H1 (cell line): ENCODE measurements around the gene KLHL29. TPM values are rescaled to one million over a fixed set of nuclear protein-coding genes. Genes with fewer than 3 reads are reported as not detected.
A peak's percentile ranks its signal among the peaks of the same experiment; 100 is the strongest.

ENCODE experiments used
- ASH2L ChIP-seq: fragments of 200-600, 300-600 bp; sonication (generic); IDR thresholded peaks from one replicate; pipeline ENCODE4 v1.7.1; 2017; ENCODE audit warnings: low read length
- HDAC2 ChIP-seq, 2 experiments: fragments of 300-600 bp in 1 of 2; sonication (generic) in 1 of 2; IDR thresholded peaks; 2 replicates each; pipeline ENCODE4 v1.6.1; 2011 to 2012; ENCODE audit warnings: low read depth in 2 of 2, low read length in 2 of 2, mild to moderate bottlenecking in 2 of 2, moderate library complexity in 2 of 2, borderline replicate concordance in 1 of 2, inconsistent platforms in 1 of 2
- HDAC6 ChIP-seq: IDR thresholded peaks from one replicate; pipeline ENCODE4 v1.7.1; 2012; ENCODE audit warnings: low read depth, mild to moderate bottlenecking, inconsistent platforms, low read length, moderate library complexity
- KDM1A ChIP-seq: fragments of 200-600, 300-600 bp; sonication (generic); IDR thresholded peaks from 2 replicates; pipeline ENCODE4 v1.7.1; 2016; ENCODE audit warnings: mild to moderate bottlenecking, low read length, borderline replicate concordance
- KDM4A ChIP-seq: IDR thresholded peaks from one replicate; pipeline ENCODE4 v1.7.1; 2012; ENCODE audit warnings: low read depth, mild to moderate bottlenecking, moderate library complexity, low read length, inconsistent platforms; ENCODE audit not compliant: severe bottlenecking
- RNF2 ChIP-seq: fragments of 200-900, 300-1000 bp; sonication (generic); IDR thresholded peaks from 2 replicates; pipeline ENCODE4 v1.7.1; 2016; ENCODE audit warnings: borderline replicate concordance, low read depth, mild to moderate bottlenecking, antibody characterized with exemption, low read length; ENCODE audit not compliant: poor library complexity, severe bottlenecking; ENCODE audit errors: missing control alignments
- polyA plus RNA-seq, 7 experiments: library from polyadenylated mRNA; depleted of rRNA in 3 of 7; stranded (reverse) in 5 of 7; unstranded in 2 of 7; fragments of >200 nt in 5 of 7; fragments of 200-250 nt in 2 of 7; gene quantifications; 1 replicate in 5 of 7; 2 replicates in 1 of 7; 4 replicates in 1 of 7; pipeline versions ENCODE4 v1.2.1 to v1.2.3, GENCODE V29; 2011 to 2013; ENCODE audit warnings: missing spikeins in 2 of 7, mixed read lengths in 2 of 7
- total RNA-seq: library from RNA; stranded (reverse); fragmentation: NEBNext Ultra II Directional; extraction: Animal tissue kit (Norgen Biotek cat#: 25700); gene quantifications from 2 replicates; pipeline ENCODE4 v1.2.1, GENCODE V29; 2021
- TF ChIP-seq, protein P1 (sequence below): fragments of 300-600 bp; sonication (generic); IDR thresholded peaks from 2 replicates; pipeline ENCODE4 v1.7.1; 2012; ENCODE audit warnings: low read length, moderate library complexity, mild to moderate bottlenecking, inconsistent platforms; ENCODE audit not compliant: insufficient replicate concordance
- TF ChIP-seq, protein P2 (sequence below): IDR thresholded peaks from 2 replicates; pipeline ENCODE4 v1.6.1; 2012; ENCODE audit warnings: inconsistent platforms

Gene KLHL29
- total and polyA plus RNA-seq, 2 of the 8 experiments (the other 6 are each of a cell fraction or from before 2014, with no cell fraction given) = 1.1 to 4.7 TPM

DNA sequence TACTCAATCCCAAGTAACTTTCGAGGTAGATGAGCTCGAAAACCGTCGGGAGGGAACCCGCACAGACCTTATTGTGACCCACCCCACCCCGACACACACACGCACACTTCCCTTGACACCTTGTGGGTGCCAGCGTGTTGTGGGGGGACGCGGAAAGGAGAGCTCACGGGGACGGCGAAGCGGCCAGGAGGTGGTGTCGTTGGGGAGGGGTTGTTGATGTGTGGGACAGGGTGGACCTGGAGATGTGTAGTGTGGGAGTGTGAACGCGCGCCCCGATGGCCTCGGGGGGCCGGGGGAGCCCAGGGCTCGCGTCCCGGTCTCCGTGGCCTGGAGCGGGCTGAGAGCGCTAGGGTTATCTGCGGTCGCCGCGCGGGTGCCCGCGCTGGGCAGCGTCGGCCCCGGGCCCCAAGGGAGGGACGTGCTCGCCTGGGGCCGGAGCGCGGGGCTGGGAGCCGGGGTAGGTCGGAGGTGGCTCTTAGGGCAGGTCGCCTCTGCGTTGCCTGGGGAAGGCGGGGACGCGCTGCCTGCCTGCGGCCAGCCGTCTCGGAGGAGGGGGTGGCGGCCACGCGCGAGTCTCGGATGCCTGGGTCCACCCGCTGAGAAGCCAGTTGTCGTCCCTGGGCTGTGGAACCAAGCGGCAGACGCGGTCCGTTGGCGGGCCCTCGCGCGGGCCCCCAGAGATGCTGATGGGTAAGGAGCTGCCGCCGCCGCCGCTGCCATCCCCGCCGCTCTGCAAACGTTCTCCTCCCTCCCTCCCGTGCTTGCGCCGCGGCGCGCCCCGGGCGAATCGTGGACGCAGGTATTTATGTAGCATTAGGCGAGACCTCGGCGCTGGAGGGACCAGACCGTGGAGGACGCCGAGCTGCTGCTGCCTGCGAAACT is 1.6 kb downstream of the KLHL29 start (continued):
- TF ChIP-seq, protein P1, sequence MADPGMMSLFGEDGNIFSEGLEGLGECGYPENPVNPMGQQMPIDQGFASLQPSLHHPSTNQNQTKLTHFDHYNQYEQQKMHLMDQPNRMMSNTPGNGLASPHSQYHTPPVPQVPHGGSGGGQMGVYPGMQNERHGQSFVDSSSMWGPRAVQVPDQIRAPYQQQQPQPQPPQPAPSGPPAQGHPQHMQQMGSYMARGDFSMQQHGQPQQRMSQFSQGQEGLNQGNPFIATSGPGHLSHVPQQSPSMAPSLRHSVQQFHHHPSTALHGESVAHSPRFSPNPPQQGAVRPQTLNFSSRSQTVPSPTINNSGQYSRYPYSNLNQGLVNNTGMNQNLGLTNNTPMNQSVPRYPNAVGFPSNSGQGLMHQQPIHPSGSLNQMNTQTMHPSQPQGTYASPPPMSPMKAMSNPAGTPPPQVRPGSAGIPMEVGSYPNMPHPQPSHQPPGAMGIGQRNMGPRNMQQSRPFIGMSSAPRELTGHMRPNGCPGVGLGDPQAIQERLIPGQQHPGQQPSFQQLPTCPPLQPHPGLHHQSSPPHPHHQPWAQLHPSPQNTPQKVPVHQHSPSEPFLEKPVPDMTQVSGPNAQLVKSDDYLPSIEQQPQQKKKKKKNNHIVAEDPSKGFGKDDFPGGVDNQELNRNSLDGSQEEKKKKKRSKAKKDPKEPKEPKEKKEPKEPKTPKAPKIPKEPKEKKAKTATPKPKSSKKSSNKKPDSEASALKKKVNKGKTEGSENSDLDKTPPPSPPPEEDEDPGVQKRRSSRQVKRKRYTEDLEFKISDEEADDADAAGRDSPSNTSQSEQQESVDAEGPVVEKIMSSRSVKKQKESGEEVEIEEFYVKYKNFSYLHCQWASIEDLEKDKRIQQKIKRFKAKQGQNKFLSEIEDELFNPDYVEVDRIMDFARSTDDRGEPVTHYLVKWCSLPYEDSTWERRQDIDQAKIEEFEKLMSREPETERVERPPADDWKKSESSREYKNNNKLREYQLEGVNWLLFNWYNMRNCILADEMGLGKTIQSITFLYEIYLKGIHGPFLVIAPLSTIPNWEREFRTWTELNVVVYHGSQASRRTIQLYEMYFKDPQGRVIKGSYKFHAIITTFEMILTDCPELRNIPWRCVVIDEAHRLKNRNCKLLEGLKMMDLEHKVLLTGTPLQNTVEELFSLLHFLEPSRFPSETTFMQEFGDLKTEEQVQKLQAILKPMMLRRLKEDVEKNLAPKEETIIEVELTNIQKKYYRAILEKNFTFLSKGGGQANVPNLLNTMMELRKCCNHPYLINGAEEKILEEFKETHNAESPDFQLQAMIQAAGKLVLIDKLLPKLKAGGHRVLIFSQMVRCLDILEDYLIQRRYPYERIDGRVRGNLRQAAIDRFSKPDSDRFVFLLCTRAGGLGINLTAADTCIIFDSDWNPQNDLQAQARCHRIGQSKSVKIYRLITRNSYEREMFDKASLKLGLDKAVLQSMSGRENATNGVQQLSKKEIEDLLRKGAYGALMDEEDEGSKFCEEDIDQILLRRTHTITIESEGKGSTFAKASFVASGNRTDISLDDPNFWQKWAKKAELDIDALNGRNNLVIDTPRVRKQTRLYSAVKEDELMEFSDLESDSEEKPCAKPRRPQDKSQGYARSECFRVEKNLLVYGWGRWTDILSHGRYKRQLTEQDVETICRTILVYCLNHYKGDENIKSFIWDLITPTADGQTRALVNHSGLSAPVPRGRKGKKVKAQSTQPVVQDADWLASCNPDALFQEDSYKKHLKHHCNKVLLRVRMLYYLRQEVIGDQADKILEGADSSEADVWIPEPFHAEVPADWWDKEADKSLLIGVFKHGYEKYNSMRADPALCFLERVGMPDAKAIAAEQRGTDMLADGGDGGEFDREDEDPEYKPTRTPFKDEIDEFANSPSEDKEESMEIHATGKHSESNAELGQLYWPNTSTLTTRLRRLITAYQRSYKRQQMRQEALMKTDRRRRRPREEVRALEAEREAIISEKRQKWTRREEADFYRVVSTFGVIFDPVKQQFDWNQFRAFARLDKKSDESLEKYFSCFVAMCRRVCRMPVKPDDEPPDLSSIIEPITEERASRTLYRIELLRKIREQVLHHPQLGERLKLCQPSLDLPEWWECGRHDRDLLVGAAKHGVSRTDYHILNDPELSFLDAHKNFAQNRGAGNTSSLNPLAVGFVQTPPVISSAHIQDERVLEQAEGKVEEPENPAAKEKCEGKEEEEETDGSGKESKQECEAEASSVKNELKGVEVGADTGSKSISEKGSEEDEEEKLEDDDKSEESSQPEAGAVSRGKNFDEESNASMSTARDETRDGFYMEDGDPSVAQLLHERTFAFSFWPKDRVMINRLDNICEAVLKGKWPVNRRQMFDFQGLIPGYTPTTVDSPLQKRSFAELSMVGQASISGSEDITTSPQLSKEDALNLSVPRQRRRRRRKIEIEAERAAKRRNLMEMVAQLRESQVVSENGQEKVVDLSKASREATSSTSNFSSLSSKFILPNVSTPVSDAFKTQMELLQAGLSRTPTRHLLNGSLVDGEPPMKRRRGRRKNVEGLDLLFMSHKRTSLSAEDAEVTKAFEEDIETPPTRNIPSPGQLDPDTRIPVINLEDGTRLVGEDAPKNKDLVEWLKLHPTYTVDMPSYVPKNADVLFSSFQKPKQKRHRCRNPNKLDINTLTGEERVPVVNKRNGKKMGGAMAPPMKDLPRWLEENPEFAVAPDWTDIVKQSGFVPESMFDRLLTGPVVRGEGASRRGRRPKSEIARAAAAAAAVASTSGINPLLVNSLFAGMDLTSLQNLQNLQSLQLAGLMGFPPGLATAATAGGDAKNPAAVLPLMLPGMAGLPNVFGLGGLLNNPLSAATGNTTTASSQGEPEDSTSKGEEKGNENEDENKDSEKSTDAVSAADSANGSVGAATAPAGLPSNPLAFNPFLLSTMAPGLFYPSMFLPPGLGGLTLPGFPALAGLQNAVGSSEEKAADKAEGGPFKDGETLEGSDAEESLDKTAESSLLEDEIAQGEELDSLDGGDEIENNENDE = no peak
- TF ChIP-seq KDM1A = no peak
- TF ChIP-seq KDM4A = peak; percentile 66
- TF ChIP-seq HDAC6 = no peak
- TF ChIP-seq, protein P2, sequence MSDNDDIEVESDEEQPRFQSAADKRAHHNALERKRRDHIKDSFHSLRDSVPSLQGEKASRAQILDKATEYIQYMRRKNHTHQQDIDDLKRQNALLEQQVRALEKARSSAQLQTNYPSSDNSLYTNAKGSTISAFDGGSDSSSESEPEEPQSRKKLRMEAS = peak; percentile 7; the same call in 1 of the 2 replicates
- peak; percentile 51 for TF ChIP-seq ASH2L
- peak; percentile 27 for TF ChIP-seq RNF2
- no peak; a peak in 1 of 4 replicates for TF ChIP-seq HDAC2 (IDR thresholded peaks at IDR 0.05; ENCODE audit: borderline replicate concordance in 1 of 2, low read depth in 2 of 2, low read length in 2 of 2)
